GM12892 (cell line): ENCODE results near the gene ZMAT2.

Experiments
- POLR2A ChIP-seq: IDR thresholded peaks from 2 replicates; pipeline ENCODE4 v1.6.1; 2011; ENCODE audit warnings: low read depth, low read length, control low read depth
- POLR2AphosphoS5 ChIP-seq: IDR thresholded peaks from 2 replicates; pipeline ENCODE4 v1.6.1; 2011; ENCODE audit warnings: low read depth, low read length, control low read depth

DNA sequence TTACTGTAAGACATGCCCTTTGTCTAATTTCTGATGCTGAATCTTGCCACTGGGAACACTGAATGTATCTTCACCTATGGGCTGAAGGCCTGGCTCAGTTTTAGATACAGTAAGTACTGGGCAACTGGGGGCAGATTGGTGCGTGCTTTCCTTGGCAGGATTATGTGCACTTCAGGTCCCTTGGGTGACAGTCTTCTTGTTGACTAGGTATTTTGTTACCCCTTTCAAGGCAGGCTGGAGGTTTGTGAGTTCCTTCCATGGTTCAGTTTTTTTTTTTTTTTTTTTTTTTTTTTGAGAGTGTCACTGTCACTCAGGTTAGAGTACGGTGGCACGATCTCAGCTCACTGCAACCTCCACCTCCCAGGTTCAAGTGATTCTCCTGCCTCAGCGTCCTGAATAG is 7.6 kb downstream of the ZMAT2 start:
- no peak for TF ChIP-seq POLR2AphosphoS5
- no peak; the same call in 1 of the 2 replicates for TF ChIP-seq POLR2A
